Activated naive CD8-positive, alpha-beta T cell treated with anti-CD3 and anti-CD28 coated beads, Interleukin-2, amount 50 U/mL, for 16 hours (primary cell): Measurements from ENCODE around the gene PUSL1.
A peak's percentile ranks its signal among the peaks of the same experiment; 100 is the strongest.

Experiments
- DNase-seq: peaks from one replicate; pipeline ENCODE4 v3.0.0-alpha.2; 2020; ENCODE audit warnings: low read depth, low spot score

PUSL1 gene

DNA sequence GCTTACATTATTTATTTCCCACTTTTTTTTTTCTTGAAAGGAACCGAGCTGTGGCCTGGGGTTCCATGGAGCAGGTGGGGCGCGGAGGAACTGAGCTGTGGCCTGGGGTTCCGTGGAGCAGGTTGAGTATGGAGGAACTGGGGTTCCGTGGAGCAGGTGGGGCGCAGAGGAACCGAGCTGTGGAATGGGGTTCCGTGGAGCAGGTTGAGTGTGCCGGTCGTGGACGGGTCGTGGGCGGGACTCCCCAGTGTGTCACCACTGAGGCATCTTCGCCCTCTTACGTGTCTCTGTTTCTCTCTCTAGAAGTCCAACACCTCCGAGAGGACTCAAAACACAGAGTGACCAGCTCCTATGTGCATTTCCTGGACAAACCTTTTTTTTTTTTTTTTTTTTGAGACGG is 29.4 kb upstream of the PUSL1 start:
- no peak for DNase-seq

DNA sequence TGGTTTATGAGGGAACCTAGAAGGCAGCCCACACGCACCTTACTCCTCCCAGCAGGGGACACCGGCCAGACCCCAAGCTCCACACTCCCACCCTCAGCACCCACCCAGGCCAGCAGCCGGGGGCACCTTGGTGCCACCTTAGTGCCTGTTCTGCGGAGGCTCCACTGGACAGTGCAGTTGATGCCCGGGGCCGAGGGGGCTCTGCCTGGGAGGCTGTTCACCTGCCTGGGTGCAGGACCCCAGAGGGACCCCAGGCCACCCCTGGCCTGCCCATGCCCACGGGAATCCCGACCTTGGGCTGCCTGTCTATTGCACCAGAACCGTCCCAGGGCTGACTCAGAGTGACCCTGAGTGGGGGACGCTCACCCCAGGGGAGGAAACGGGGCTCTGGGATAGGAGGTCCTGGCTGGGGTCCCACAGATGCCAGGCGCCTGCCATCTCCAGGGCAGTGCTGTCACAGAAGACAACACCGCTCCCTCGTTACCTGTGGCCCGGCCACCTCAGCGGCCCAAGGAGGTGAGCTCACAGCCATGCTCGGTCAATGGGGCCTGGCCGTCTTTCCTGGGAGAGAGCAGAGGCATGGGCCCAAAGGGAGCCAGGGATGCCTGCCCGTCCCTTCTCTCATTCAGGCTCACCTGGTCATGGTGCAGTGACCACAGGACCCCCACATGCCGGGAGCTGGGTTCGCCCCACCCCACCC is 27.5 kb upstream of the PUSL1 start:
- DNase-seq = no peak

DNA sequence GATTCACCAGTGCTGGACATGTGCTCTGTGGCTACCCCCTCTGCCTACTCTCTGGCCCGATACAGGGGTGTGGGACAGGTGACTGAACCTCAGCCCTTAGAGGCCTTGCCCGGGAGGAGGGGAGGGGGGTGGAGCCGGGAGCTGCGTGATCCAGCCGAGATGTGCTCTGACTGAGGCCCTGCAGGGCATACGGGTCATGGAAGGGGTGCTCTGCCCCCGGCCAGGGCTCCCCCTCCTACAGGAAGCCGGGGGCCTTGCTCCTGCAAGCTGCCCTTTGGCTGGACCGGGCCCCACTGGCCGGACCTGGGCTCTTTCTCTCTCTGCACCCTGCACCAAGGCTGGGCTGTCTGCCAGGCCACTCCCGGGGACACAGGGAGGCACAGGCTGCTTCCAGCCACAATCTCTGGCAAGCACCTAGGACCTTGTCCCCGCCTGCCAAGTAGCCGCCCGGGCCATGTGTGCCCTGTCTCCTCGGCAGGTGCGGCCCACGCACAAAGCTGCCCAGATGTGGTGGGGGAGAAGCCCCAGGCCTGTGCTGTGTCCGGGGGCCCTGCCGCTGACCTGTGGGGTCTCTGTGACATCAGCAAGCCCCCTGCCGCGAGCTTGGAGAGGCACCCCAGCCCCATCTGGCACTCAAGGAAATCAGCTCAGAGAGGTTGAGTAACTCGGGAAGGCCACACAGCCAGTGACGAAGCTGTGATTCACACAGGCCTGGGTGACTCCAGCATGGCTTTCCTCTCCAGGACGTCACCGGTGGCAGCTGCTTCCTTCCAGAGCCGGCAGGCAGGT is 26.7 kb upstream of the PUSL1 start:
- DNase-seq = no peak

DNA sequence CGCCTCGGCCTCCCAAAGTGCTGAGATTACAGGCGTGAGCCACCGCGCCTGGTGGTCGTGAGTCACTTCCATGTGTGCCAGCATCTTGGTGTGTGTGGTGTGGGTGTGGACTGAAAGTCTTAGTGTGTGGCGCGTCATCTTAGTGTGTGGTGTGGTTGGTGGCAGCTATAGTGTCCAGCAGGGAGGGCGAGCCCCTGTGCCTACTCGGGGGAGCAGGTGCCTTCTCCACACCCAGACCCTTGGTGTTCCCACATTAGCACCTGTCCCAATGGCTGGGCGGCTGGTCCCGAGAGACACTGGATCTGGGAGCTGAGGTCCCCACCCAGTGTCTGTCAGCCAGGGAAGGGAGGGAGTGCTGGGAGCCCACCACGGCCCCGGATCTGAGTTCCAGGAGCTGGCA is 25.4 kb upstream of the PUSL1 start:
- no peak for DNase-seq

DNA sequence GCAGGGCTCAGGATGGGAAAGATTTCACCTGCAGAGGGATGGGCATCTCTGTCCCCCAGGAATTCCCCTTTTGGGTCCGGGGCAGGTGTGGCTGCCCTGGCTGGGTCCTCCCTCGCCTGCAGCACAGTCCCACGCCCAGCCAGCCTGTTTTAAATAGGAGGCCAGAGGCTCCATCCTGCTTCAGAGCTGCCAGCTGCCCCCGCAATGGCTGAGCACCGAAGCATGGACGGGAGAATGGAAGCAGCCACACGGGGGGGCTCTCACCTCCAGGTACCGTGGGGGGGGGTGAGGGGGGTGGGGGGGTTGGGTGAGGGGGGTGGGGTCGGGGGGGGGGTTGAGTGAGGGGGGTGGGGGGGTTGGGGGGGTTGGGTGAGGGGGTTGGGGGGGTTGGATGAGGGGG is 24.6 kb upstream of the PUSL1 start:
- no peak for DNase-seq

DNA sequence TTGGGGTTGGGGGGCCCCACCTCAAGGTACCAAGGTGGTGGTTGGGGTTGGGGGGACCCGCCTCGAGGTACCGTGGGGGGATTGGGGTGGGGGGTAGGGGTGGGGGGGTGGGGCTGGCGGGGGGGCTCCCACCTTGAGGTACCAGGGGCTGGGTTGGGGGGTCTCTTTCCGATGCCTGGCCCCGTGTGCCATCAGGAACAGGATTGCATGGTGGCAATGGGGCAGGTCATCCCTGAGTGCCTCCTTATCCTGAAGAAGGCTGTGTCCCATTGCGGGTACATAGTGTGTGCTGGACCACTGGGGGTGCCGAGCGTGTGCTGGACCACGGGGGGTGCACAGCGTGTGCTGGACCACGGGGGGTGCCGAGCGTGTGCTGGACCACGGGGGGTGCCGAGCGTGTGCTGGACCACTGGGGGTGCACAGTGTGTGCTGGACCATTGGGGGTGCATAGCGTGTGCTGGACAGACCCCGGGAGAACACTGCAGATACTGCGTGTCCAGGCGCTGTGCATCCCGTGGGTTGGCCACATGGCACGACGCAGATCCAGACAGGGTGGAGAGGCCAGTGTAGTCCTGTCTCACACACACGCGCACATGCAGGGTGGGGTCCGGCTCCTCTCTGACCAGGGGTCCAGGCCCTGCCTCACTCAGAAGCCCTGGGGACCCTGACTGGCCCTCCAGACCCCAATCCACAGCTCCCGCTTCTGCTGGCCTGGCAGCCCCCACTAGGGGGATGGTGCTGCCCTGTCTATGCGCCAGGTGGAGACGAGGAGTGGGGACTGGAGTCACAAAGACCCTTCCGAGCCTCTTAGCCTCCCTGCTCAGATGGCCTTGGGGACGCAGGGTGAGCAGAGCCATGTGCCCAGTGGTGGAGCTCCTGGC is 23.9 kb upstream of the PUSL1 start:
- DNase-seq = no peak

DNA sequence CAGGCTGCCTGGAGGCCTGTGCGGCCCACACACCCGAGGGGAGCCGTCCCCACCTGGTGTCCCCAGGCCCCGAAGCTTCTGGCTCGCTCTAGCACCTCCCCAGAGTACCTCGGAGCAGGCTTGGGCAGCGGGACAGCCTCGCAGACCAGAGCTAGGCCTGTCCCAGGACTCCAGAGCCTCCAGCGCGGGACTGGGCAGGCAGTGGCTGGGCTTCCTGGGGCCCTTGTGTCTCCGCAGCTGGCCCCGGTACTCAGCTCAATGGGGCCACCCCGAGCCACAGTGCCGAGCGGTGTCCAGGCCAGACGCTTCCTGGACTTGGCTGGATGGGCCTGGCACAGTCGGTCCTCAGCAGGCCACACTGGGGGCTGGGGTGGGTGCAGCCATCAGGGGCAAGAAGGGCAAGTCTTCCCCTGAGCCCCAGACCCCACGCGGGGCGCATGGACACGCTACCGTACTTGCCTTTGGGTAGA is 23.3 kb upstream of the PUSL1 start:
- no peak for DNase-seq

DNA sequence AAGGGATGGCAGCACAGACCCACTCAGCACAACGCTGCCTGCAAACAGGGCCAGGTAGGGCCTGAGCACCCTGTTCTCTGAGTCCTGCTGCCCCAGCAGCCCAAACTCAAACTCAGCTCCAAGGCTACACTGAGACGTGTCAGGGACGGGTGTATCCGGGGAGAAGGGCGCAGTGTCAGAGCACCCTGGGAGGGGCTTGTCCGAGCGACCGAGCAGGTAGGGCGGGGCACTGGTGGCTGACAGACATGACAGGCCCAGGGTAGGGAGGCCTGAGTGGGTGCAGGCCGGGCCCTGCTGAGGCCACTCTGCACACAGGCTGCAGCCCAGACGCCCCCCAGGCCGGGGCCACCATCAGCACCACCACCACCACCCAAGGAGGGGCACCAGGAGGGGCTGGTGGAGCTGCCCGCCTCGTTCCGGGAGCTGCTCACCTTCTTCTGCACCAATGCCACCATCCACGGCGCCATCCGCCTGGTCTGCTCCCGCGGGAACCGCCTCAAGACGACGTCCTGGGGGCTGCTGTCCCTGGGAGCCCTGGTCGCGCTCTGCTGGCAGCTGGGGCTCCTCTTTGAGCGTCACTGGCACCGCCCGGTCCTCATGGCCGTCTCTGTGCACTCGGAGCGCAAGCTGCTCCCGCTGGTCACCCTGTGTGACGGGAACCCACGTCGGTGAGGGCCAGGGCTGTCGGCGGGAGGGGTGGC is 22.6 kb upstream of the PUSL1 start:
- no peak for DNase-seq

DNA sequence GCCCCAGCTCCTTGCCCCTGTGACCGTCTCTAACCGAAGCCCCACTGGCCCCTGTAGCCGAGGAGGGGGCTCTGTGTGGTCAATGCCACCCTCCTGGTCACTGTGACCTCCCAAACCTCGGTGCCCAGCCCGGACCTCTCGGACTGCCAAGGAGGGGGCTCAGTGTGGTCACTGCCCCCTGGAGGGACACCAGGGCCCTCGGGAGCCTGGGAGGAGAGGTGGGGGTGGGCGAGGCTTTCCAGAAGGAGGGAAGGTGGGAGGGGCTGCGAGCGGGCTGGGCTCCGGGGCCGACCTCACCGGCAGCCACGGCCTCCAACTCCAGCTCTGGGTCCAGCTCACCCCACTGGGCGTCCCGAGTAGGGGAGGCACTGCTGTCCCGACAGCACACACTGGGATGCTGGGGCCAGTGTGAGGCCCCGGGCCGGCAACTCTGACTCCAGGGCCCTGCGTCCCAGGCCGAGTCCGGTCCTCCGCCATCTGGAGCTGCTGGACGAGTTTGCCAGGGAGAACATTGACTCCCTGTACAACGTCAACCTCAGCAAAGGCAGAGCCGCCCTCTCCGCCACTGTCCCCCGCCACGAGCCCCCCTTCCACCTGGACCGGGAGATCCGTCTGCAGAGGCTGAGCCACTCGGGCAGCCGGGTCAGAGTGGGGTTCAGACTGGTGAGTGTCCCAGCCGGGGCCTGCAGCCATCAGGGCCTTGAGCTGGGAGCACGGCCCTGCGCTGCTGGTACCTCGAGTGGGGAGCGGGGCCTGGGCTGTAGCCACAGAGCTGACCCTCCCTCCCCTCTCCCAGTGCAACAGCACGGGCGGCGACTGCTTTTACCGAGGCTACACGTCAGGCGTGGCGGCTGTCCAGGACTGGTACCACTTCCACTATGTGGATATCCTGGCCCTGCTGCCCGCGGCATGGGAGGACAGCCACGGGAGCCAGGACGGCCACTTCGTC is 21.8 kb upstream of the PUSL1 start:
- DNase-seq = no peak

DNA sequence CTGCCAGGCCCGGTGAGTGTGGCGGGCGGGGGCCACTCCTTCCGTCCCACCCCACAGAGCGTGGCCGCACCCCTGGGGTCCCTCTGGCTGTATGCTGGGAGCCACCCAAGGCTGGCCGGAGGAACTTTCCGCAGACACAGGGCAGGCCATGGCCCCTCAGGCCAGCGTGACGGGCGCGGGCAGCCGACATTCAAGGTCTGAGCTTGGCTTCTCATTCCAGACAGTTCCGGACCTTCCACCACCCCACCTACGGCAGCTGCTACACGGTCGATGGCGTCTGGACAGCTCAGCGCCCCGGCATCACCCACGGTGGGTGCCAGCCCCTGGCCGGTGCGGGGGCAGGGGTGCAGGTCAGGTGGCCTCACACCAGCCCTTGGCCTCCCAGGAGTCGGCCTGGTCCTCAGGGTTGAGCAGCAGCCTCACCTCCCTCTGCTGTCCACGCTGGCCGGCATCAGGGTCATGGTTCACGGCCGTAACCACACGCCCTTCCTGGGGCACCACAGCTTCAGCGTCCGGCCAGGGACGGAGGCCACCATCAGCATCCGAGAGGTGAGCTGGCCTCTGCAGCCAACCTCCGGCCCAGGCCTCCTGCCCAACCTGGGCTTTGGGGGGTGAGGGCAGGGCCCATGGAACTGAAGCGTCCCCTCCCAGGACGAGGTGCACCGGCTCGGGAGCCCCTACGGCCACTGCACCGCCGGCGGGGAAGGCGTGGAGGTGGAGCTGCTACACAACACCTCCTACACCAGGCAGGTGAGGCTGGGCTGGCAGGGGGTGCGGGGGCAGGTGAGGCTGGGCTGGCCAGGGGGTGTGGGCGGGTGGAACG is 20.9 kb upstream of the PUSL1 start:
- DNase-seq = no peak

DNA sequence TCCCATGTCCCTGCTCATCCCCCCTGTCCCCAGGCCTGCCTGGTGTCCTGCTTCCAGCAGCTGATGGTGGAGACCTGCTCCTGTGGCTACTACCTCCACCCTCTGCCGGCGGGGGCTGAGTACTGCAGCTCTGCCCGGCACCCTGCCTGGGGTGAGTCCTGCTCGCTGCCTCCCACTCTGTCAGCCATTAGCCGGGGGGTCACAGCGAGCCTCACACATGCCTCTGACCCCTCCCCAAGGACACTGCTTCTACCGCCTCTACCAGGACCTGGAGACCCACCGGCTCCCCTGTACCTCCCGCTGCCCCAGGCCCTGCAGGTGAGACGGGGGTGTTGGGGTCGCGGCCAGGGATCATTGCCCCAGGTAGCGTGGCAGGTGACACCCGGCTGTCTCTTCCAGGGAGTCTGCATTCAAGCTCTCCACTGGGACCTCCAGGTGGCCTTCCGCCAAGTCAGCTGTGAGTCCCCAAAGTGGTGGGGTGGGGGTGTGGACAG is 18.1 kb upstream of the PUSL1 start:
- DNase-seq = peak; percentile 25

DNA sequence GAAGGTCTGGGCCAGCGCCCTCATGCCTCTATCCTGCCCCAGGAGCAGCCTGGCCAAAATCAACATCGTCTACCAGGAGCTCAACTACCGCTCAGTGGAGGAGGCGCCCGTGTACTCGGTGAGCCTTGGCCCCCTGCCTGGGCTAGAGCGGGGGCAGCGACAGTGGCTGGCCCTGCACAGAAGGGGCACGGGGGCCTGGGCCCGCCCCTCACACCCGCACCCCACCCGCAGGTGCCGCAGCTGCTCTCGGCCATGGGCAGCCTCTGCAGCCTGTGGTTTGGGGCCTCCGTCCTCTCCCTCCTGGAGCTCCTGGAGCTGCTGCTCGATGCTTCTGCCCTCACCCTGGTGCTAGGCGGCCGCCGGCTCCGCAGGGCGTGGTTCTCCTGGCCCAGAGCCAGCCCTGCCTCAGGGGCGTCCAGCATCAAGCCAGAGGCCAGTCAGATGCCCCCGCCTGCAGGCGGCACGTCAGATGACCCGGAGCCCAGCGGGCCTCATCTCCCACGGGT is 17.3 kb upstream of the PUSL1 start:
- DNase-seq = no peak

DNA sequence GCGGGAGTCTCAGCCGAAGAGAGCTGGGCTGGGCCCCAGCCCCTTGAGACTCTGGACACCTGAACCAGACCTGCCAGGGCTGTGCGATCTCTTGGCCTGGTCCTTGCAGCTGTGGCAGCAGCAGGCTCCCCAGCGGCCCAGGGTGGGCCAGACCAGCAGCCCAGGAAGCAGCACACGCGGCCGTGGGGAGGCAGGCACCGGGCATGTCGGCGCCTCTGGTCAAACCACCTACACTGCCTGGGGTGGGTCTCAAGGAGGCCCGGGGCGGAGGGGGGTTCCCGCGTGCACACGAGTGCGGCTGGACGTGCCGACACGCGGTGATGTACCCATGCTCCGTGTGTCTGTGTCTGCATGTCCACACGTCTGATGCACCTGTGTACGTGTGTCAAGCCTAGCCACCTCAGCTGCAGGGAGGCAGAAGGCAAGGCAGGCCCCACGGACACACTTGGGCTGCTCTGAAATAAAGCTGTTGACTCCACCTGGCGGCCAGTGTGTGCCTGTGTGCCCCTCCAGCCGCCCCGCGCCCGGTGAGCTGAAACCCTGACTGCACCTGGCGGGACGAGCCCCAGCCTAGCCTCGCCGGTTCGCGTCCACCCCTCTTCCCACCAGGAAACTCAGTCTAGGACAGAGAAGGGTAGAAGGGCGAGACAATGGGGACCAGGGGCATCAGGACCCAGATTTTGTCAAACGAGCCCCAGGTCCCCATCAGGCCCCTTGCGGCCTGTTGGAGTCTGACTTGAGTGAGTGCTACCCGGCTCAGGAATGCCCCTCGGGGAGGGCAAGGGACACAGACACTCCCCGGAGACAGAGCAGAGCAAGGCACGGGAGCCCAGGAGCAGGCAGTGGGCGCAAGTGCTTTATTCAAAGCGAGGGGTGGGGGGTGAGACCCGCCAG is 16.6 kb upstream of the PUSL1 start:
- peak; percentile 43 for DNase-seq

DNA sequence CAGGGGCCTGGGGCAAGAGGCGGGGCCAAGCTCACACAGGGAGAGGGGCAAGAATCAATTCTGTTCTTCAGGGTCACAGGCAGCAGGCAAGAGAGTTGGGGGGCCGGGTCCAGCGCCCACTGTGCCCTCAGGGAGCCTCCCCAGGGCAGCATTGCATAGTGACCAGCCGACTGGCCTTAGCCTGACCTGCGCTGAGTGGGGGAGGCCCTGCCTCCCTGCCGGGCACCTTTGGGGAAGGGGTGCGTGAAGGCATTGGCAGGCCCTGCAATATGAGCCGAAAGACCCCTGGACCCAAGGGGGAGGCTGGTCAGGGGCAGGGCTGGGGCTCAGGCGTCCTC is 16.0 kb upstream of the PUSL1 start:
- no peak for DNase-seq

DNA sequence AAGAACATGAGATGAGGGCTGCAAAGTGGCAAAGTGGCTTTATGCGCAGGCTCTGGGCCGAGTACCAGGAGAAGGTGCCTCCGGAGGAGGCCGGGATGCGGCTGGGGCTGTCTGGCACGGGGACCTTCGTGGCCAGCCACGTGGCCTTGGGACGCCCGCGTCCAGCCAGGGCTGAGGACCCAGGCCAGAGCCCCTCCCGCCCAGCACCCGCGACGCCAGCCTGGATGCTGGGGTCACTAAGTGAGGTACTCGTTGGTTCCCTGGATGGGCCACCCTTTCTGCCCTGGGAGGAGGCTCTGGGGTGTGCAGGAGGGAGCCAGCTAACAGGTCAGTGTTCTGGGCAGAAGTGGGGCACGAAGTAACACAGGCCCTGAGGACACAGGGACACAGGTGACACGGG is 15.5 kb upstream of the PUSL1 start:
- no peak for DNase-seq

DNA sequence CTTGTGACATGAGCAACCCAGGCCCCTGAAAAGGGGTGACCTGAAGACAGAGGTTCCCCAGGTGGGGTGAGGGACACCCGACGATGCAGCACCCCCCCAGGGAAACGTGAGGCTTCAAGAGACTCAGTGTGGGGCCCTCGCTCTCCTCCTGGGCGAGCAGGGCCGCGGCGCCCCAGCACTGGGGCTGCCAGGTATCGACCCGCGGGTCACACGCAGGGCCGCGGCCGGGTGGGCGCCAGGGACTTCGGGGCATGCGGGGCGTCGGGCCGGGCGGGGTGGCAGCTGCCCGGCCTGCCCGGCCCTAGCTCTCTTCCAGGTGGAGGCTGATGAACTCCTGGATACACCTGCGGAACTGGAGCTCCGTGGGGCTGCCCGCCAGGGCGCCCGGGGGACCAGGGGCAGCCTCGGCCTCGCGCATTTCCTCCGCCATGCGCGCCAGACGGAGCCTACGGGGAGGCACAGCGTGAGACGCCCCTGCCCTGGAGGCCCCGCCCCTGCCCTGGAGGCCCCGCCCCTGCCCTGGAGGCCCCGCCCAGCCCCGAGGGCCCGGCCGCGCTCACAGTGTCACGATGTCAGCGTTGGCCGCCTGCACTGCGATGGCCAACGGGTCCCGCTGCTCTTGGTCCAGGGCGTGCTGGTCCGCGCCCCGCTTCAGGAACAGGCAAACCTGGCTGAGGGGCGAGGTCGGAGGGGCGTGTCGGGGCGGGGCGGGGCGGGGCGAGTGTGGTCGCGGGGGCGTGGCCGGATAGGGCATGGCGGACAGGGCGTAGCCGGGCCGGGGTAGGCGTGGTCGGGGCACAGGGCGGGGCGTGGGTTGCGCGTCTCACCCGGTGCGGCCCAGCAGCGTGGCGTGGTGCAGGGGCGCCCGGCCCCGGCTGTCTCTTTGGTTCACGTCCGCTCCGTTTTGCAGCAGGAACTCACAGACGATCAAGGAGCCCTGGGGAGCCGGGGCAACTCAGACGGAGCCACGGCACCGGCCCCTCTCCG is 14.8 kb upstream of the PUSL1 start:
- no peak for DNase-seq

DNA sequence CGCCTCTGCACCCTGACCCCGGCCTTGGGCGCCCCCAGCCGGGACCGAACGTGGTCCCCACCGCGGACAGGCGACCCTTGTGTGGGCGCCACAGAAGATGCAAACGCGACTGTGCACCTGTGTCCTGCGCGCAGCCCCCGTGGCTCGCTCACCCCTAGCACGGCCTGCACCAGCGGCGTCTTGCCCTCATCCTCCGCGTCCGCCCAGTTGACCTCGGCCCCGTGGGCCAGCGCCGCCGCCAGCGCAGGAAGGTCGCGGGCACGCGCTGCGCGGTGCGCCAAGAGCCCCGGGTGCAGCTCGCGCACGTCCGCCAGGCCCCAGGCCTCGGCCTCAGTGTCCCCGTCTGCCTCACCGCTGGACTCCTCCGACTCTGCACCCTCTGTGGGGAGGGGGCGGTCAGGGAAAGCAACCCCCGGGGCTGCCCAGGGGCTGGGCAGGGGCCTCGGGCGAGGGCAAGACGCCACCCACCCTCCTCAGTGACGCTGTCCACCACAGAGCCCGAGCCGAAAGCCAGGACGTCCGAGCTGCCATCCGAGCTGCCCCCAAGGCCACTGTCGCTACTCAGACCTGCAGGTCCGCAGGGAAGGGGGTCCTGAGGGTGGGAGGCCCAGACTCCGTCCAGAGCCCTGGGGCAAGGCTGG is 14.0 kb upstream of the PUSL1 start:
- no peak for DNase-seq
